ENCODE data around the gene TTC24.
A peak's percentile ranks its signal among the peaks of the same experiment; 100 is the strongest.
"Not testable (repeated sequence)": the region's sequence is repeated elsewhere in the genome, so short reads cannot be mapped to it uniquely, and the experiment has no call there.

The TTC24 gene

GRCh38 chr1:156587927-156588326 is 8.4 kb downstream of the TTC24 start:
- not testable (repeated sequence) for DNase-seq (ENCODE audit: low spot score)

DNA sequence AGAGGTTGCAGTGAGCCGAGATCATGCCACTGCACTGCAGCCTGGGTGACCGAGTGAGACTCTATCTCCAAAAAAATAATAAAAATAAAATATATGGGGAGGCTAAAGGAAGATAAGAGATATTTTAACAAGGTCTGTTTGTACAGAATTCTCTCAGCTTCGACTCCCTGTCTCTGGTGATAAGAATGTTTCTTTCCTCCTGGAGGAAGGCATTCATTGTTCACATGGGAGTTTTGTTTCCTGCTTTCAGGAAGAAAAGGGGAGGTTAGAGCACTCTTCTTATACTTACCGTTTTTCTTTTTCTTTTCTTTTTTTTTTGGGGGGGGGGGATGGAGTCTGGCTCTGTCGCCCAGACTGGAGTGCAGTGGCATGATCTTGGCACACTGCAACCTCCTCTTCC is 10.0 kb downstream of the TTC24 start:
- DNase-seq (ENCODE audit: low spot score), result no peak

GRCh38 chr1:156590326-156591180 is 11.0 kb downstream of the TTC24 start:
- no peak for DNase-seq (ENCODE audit: low spot score)

DNA sequence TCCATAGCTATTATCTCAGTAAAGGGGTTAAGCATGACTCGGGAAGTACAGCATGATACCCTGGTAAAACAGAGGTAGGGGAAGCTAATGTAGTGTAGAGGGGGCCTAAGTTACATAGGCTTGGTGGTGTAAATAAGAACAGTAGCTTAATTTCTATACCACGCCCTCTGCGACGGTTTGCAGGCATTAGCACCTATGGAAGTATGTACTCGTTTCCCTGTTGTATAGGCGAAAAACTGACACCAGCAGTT is 11.6 kb downstream of the TTC24 start:
- no peak for DNase-seq (ENCODE audit: low spot score)

DNA sequence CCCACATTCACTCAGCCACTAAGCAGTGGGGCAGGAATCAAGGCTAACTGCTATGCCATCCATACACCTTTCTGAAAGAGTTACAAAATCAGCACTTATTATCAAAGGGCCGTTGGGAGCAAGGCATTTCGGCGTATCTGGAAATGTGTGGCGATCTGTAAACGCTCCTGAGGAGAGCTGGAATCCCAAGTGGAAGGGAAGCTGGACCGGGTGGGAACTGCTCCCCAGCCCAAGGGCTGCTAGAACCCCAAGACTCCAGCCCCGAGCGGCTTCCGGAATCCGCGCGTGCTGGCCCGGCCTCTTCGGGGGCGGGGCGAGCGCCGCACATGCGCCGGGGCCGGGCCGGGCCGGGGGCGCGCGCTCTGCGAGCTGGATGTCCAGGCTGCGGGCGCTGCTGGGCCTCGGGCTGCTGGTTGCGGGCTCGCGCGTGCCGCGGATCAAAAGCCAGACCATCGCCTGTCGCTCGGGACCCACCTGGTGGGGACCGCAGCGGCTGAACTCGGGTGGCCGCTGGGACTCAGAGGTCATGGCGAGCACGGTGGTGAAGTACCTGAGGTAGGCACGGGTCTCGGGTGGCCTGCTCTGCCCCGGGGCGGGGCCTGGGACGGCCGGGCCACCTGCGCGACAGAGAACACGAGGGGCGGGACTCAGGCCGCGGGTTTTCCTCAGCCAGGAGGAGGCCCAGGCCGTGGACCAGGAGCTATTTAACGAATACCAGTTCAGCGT is 12.1 kb downstream of the TTC24 start, which contains the start of gene NAXE:
Gene NAXE, plus strand, starts transcription at position 345 of the 726 bp plus-strand sequence. Its CDS starts 29 bp downstream, at position 374.
- DNase-seq (ENCODE audit: low spot score), result peak; percentile 90

GRCh38 chr1:156592158-156592909 is 12.8 kb downstream of the TTC24 start:
- DNase-seq (ENCODE audit: low spot score), result no peak

GRCh38 chr1:156592910-156593660 is 13.6 kb downstream of the TTC24 start:
- no peak for DNase-seq (ENCODE audit: low spot score)

- no peak for DNase-seq (ENCODE audit: low spot score)
Measured at GRCh38 chr1:156593661-156593989, 14.1 kb downstream of the TTC24 start.

DNA sequence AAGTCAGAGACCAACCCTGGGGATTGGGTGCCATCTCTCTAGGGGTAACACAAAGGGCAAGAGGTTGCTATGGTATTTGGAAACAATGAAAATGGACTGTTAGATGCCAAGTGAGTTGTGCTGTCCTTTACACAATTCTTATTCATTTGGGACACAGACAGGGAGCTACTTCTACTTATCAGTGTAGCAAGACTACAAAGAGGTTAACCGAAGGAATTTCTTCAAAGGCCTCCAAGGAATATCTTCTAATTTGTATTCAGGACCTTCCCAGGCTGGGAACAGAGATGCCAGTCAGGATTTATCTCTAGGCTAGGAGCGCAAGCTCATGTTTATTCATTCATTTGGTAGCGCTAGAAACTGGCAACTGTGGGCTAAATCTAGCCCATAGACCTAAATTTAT is 14.7 kb downstream of the TTC24 start:
- DNase-seq (ENCODE audit: low spot score), result no peak

GRCh38 chr1:156595016-156595415 is 15.5 kb downstream of the TTC24 start:
- DNase-seq (ENCODE audit: low spot score), result no peak

- no peak for DNase-seq (ENCODE audit: low spot score)
Measured at GRCh38 chr1:156596426-156596825, 16.9 kb downstream of the TTC24 start.

- DNase-seq (ENCODE audit: low spot score), result no peak
Measured at GRCh38 chr1:156598125-156598524, 18.6 kb downstream of the TTC24 start.

DNA sequence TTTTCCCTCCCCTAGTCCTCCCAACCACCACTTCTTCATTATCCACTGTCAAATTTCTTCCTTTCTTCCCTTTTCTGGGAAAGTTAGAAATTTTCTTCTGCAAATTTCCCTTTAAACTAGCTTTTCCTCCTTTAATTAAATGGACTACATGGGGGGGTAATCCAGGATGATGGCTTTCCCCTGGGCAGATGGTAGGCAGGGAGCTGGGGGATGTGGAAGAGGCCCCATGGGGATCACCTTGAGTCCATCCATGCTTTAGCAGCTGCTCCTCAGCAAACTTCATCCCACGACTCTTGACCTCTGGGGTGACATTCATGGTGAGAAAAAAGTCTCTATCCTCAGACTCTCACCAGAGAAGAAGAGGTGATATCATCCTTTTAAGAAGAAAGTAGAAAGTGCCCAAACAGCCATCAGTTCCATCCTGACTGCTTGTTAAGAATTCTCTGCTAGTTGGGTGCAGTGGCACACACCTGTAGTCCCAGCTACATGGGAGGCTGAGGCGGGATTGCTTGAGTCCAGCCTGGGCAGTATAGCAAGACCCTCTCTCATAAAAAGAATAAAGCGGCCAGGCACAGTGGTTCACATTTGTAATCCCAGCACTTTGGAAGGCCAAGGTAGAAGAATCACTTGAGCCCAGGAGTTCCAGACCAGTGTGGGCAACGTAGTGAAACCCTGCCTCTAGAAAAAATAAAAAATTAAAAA is 19.4 kb downstream of the TTC24 start:
- DNase-seq (ENCODE audit: low spot score), result no peak

DNA sequence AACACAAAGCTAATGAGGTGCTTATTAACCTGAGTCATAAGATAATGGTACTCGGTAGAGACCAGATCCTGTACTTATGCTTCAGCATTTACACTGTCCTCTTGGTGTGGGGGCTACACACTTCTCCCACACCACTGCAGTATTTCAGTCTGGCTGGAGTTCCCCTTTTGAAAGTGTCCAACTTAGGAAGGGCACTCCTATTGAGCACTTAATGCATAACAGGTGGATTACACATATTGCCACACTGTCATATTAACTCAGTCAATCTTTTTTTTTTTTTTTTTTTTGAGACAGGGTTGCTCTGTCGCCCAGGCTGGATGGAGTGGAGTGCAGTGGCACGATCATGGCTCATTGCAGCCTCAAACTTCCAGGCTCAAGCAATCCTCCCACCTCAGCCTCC is 20.3 kb downstream of the TTC24 start:
- peak; percentile 58 for DNase-seq (ENCODE audit: low spot score)

- no peak for DNase-seq (ENCODE audit: low spot score)
Measured at GRCh38 chr1:156600733-156601121, 21.2 kb downstream of the TTC24 start.

DNA sequence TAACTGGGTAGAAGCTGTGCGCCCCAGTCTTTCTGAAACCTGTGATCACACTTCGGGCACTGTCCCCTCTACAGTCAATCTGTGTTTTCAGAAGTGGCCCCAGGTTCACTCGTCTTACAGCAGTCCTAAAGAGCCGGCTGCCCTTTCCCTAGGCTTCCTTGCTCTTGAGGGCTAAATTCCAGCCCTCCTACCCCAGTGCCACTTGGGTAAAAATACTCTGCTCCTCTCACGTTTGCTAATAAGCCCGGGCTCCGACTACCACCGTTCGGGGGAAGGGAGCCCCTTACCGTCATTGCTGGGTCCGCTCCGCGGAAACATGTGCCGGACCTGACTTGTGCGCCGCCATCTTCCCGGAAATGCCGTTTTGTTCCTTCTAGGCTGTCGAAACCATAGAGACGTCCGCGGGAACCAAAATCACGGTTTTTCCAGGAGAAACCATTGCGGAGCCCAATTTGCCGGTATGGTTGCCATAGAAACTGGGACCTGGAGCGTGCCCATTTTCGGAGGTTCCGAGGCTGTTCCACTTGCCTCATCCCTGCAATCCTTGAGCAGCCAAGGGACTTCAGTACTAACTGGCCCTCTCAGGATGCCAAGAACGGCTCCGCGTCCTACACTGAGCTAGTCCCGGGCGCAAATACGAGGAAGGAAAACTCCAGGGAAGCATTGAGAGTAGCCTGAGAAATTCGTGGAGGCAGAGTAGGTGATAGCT is 21.8 kb downstream of the TTC24 start, which contains the start of gene GPATCH4:
Gene GPATCH4, minus strand, starts transcription at position 358 of the 709 bp plus-strand sequence.
- peak; percentile 69 for DNase-seq (ENCODE audit: low spot score)

DNA sequence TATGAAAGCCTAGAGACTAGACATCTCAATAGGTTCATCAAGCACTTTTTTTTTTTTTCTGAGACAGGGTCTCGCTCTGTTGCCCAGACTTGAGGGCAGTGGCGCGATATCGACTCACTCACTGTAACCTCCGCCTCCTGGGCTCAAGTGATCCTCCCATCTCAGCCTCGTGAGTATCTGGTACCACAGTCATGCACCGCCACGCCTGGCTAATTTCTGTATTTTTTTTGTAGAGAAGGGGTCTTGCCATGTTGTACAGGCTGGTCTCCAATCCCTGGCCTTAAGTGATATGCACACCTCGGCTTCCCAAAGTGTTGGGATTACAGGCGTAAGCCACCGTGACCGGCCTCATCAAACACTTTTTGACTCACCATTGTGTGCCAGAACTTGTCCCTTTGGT is 22.4 kb downstream of the TTC24 start:
- DNase-seq (ENCODE audit: low spot score), result no peak

DNA sequence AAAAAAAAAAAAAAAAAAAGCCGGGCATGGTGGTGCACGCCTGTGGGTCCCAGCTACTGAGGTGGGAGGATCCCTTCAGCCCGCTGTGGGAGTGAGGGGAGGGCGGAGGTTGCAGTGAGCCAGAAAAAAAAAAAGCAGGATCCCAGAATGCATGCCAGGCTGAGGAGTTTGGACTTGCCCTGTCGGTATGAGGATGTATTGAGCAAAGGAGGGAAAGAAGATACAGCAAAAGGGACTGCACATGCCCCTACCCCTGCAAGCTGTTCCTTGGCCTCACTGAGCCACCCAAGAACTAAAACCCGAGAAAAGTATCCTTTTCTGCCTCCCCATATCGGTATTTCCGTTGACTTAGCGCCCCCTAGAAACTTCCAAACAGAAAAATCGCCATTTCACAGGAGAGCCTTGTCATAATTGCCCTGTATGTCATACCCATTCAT is 23.1 kb downstream of the TTC24 start:
- peak; percentile 36 for DNase-seq (ENCODE audit: low spot score)

DNA sequence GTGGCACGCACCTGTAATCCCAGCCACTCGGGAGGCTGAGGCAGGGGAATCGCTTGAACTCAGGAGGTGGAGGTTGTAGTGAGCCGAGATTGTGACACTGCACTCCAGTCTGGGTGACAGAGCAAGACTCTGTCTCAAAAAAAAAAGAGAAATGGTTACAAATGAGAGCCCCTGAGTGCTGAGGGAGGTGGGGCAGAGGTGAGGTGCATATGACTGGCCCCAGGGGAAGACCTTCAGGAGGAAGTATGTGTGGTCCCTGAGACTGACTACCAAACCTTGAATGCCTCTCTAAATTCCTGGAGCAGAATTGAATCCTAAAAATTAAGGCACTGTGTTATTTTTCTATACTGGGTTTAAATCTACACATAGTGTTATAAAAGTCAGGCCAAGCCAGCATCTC is 27.8 kb downstream of the TTC24 start:
- peak; percentile 63 for DNase-seq (ENCODE audit: low spot score)

- peak; percentile 70 for DNase-seq (ENCODE audit: low spot score)
Measured at GRCh38 chr1:156608036-156608674, 28.6 kb downstream of the TTC24 start.

Data from germinal center (tissue), 1 donor.